Peyer's patch (tissue), 4 donors: ENCODE data around the gene OSBPL10. TPM values are rescaled to one million over a fixed set of nuclear protein-coding genes. Genes with fewer than 3 reads are reported as not detected.
"Not testable (repeated sequence)": the region's sequence is repeated elsewhere in the genome, so short reads cannot be mapped to it uniquely, and the experiment has no call there.

Experiments used
- DNase-seq, 3 donors: peaks; one replicate each; pipeline ENCODE4 v3.0.0-alpha.2; 2017 to 2019
- H3K27ac ChIP-seq, 4 donors: fragments of 200-600 bp; sonication (generic); one replicate each; pipeline ENCODE4 v1.5.1; 2016 to 2019
- H3K27me3 ChIP-seq, 2 donors: fragments of 200-600 bp; sonication (generic); one replicate each; pipeline ENCODE4 v1.5.1; 2019
- H3K36me3 ChIP-seq, 3 donors: fragments of 200-600 bp; sonication (generic); one replicate each; pipeline ENCODE4 v1.5.1; 2016 to 2019
- H3K4me1 ChIP-seq, 4 donors: fragments of 200-600 bp; sonication (generic); one replicate each; pipeline ENCODE4 v1.5.1; 2016 to 2019
- H3K4me3 ChIP-seq, 4 donors: fragments of 200-600 bp; sonication (generic); 1 replicate in 3 of 4; 2 replicates in 1 of 4; pipeline ENCODE4 v1.5.1; 2016 to 2019; ENCODE audit warnings: mild to moderate bottlenecking in 1 of 4
- H3K9me3 ChIP-seq, 4 donors: fragments of 200-600 bp; sonication (generic); one replicate each; pipeline ENCODE4 v1.5.1; 2016 to 2019; ENCODE audit warnings: mild to moderate bottlenecking in 1 of 4
- CTCF ChIP-seq, 6 experiments: fragments of 450-650 bp in 4 of 6; fragments of 200-600 bp in 2 of 6; sonication (generic) in 1 of 6; IDR thresholded peaks; one replicate each; pipeline ENCODE4 v1.5.1; 2017 to 2019; ENCODE audit warnings: antibody characterized with exemption in 6 of 6, mild to moderate bottlenecking in 3 of 6, moderate library complexity in 1 of 6
- POLR2A ChIP-seq, 2 donors: fragments of 450-650 bp; IDR thresholded peaks; one replicate each; pipeline ENCODE4 v1.5.1; 2017; ENCODE audit warnings: antibody characterized with exemption in 2 of 2, mild to moderate bottlenecking in 2 of 2, moderate library complexity in 2 of 2
- total RNA-seq, 4 donors: library from RNA; depleted of rRNA; stranded (reverse); fragments of >200 nt; gene quantifications; one replicate each; pipeline ENCODE4 v1.1.0, GENCODE V29; 2016

OSBPL10 gene
- total RNA-seq, 4 donors from 2014 or later, result 18.5 to 128 (median 60.5) TPM

- Histone ChIP-seq H3K9me3 (no peaks in the 10 kb centered on the region), H3K27me3 (no peaks in the 10 kb centered on the region), H3K4me3 (no peak overlapping the region), H3K36me3 (no peaks in the 10 kb centered on the region), H3K27ac (no peak overlapping the region), H3K4me1 (no peaks in the 10 kb centered on the region)
- TF ChIP-seq CTCF (IDR thresholded peaks at IDR 0.05) (no peak), POLR2A (IDR thresholded peaks at IDR 0.05) (no peak)
- no peak for DNase-seq
Measured at GRCh38 chr3:31789429-31789828, 191.6 kb downstream of the OSBPL10 start.

- no peak for TF ChIP-seq POLR2A (IDR thresholded peaks at IDR 0.05)
- TF ChIP-seq CTCF (IDR thresholded peaks at IDR 0.05), result no peak
- no peaks in the 10 kb centered on the region for H3K27me3 ChIP-seq
- no peak overlapping the region for H3K27ac ChIP-seq
- no peak overlapping the region for H3K4me3 ChIP-seq
- DNase-seq, result no peak
- H3K4me1 ChIP-seq, result no peaks in the 10 kb centered on the region
- H3K9me3 ChIP-seq, result no peaks in the 10 kb centered on the region
- H3K36me3 ChIP-seq, result no peaks in the 10 kb centered on the region
Measured at GRCh38 chr3:31785734-31786133, 195.3 kb downstream of the OSBPL10 start.

GRCh38 chr3:31785286-31785685 lies 195.8 kb downstream of the OSBPL10 start:
- no peak overlapping the region for H3K27ac ChIP-seq
- no peaks in the 10 kb centered on the region for H3K9me3 ChIP-seq
- no peak overlapping the region for H3K4me3 ChIP-seq
- DNase-seq, result no peak
- no peak for TF ChIP-seq POLR2A (IDR thresholded peaks at IDR 0.05)
- no peak for TF ChIP-seq CTCF (IDR thresholded peaks at IDR 0.05)
- H3K4me1 ChIP-seq, result no peaks in the 10 kb centered on the region
- H3K27me3 ChIP-seq, result no peaks in the 10 kb centered on the region
- no peaks in the 10 kb centered on the region for H3K36me3 ChIP-seq

DNA sequence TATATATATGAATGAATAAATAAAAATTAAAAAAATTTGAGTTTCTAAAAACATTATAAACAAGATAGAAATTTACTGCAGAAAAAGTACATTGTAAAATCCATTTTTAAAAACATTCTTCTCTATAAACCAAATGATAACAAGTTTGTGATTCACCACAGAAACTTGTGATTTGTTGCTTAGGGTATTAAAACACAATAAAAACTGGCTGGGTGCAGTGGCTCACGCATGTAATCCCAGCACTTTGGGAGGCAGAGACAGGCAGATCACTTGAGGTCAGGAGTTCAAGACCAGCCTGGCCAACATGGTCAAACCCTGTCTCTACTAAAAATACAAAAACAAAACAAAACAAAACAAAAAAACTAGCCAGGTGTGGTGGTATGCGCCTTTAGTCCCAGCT lies 197.2 kb downstream of the OSBPL10 start:
- not testable (repeated sequence) for H3K4me3 ChIP-seq, H3K9me3 ChIP-seq, H3K27ac ChIP-seq, DNase-seq, H3K36me3 ChIP-seq, H3K4me1 ChIP-seq, H3K27me3 ChIP-seq

- H3K27me3 ChIP-seq, DNase-seq, H3K9me3 ChIP-seq, H3K27ac ChIP-seq, H3K4me1 ChIP-seq, H3K4me3 ChIP-seq, H3K36me3 ChIP-seq: not testable (repeated sequence)
Measured at GRCh38 chr3:31782306-31782705, 198.8 kb downstream of the OSBPL10 start.

DNA sequence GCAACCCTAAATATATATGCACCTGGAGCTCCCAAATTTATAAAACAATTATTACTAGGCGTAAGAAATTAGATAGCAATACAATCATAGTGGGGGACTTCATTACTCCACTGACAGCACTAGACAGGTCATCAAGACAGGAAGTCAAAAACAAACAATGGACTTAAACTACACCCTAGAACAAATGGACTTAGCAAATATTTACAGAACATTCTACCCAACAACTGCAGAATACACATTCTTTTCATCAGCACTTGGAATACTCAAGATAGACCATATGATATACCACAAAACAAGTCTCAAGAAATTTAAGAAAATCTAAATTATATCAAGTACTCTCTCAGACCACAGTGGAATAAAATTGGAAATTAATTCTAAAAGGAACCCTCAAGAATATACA lies 201.5 kb downstream of the OSBPL10 start:
- Histone ChIP-seq H3K27me3 (no peaks in the 10 kb centered on the region), H3K9me3 (no peaks in the 10 kb centered on the region)
- TF ChIP-seq CTCF (IDR thresholded peaks at IDR 0.05) (no peak), POLR2A (IDR thresholded peaks at IDR 0.05) (no peak)

DNA sequence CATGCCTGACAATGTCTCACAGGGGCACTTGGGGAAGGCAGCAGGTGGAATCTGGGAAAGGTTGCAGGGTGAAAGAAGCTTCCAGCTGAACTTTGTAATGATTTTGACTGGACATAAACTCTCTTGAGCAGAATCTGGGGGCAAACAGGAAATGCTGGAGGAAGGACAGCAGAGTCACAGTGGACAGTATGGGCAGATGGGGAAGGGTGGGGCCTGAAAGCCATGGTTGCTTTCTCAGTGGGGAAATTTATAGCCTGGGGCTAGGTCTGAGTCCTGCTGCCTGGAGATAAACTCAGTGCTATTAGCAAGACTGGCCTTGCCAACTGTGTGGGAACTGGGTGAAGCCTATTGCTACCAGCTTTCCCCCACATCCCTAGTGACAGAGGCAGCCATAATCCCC lies 203.2 kb downstream of the OSBPL10 start:
- no peak for TF ChIP-seq CTCF (IDR thresholded peaks at IDR 0.05)
- no peak for TF ChIP-seq POLR2A (IDR thresholded peaks at IDR 0.05)
- no peaks in the 10 kb centered on the region for H3K36me3 ChIP-seq
- no peak overlapping the region for H3K4me3 ChIP-seq
- H3K9me3 ChIP-seq, result no peaks in the 10 kb centered on the region
- H3K27me3 ChIP-seq, result no peaks in the 10 kb centered on the region
- no peak overlapping the region for H3K27ac ChIP-seq
- no peak for DNase-seq
- H3K4me1 ChIP-seq, result no peaks in the 10 kb centered on the region

More for the DNA sequence above, 201.5 kb downstream of the OSBPL10 start:
- no peak overlapping the region for H3K4me3 ChIP-seq
- H3K4me1 ChIP-seq, result no peaks in the 10 kb centered on the region
- H3K27ac ChIP-seq, result no peak overlapping the region
- no peak for DNase-seq
- no peaks in the 10 kb centered on the region for H3K36me3 ChIP-seq
